ENCODE measurements around the gene KDM5C. TPM values are rescaled to one million over a fixed set of nuclear protein-coding genes. Genes with fewer than 3 reads are reported as not detected.

KDM5C gene
- total RNA-seq, 1 donor = 76.4 TPM

DNA sequence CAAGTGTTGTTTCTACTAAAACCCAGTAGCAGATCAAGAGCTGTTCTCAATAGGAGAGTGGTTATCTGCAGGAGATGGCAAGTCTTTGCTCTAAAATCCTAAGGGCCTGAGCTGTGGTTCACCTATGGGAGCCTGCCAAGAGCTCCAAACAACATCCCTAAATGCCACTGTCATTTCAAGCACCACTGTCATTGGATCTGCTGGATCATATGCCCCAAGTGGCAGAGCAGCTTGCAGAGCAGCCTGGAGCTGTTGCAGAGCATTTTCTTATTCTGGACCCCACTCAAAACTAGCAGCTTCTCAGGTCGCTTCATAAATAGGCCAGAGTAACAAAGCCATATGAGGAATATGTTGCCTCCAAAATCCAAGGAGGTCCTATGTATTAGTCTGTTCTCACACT, 71.4 kb downstream of the KDM5C start:
- DNase-seq (ENCODE audit: low read depth) = no peak
- TF ChIP-seq, protein P1, sequence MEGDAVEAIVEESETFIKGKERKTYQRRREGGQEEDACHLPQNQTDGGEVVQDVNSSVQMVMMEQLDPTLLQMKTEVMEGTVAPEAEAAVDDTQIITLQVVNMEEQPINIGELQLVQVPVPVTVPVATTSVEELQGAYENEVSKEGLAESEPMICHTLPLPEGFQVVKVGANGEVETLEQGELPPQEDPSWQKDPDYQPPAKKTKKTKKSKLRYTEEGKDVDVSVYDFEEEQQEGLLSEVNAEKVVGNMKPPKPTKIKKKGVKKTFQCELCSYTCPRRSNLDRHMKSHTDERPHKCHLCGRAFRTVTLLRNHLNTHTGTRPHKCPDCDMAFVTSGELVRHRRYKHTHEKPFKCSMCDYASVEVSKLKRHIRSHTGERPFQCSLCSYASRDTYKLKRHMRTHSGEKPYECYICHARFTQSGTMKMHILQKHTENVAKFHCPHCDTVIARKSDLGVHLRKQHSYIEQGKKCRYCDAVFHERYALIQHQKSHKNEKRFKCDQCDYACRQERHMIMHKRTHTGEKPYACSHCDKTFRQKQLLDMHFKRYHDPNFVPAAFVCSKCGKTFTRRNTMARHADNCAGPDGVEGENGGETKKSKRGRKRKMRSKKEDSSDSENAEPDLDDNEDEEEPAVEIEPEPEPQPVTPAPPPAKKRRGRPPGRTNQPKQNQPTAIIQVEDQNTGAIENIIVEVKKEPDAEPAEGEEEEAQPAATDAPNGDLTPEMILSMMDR (IDR thresholded peaks at IDR 0.05; ENCODE audit: insufficient read depth, low read length) = no peak
- H3K4me3 ChIP-seq (ENCODE audit: low read depth, low read length) = no peak overlapping the region

Small RNA genes within 50 kb of the gene (small RNA-seq; reads per million reads assigned to genes)
- gene AL139396.1 (not detected), gene MIR6894 (0.38 reads per million), gene MIR6895 (not detected)

Other genes starting within 250 kb of the KDM5C start
- gene GPR173, start 176.4 kb downstream of the KDM5C start, total RNA-seq (ENCODE audit: low replicate concordance) = 1.1 and 2.5 TPM in 2 replicates
- 15.2 and 17.5 TPM in 2 replicates for gene TSPYL2, start 142.8 kb downstream of the KDM5C start, total RNA-seq (ENCODE audit: low replicate concordance)
- 4.4 and 7.2 TPM in 2 replicates for gene KANTR, start 131.1 kb downstream of the KDM5C start, total RNA-seq (ENCODE audit: low replicate concordance)
- gene IQSEC2, start 56.4 kb upstream of the KDM5C start, total RNA-seq (ENCODE audit: low replicate concordance) = 3.6 and 5.6 TPM in 2 replicates
- 11.4 and 40.0 TPM in 2 replicates for gene SMC1A, start 197.4 kb upstream of the KDM5C start, total RNA-seq (ENCODE audit: low replicate concordance)
- gene RIBC1, start 197.7 kb upstream of the KDM5C start, total RNA-seq (ENCODE audit: low replicate concordance) = 0.36 and 1.6 TPM in 2 replicates
- gene HSD17B10, start 209.2 kb upstream of the KDM5C start, total RNA-seq (ENCODE audit: low replicate concordance) = 34.3 and 52.7 TPM in 2 replicates

All from fibroblast of the aortic adventitia (primary cell).